ENCODE measurements around the gene ADAMTS6.

DNA sequence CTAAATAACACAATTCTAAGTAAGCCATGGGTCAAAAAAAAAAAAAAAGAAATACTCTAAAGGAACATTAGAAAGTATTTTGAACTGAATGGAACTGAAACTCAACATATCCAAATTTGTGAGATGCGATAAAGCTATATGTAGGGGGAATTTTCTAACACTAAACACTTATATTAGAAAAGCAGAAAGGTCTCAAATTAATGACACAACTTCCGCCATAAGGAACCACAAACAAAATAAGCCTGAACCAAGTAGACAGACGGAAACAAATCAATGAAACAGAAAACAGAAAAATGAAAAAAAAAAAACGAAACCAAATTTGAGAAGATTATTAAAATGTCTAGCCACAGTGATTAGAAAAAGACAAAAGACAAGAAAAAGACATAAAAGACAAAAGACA, 39.9 kb downstream of the ADAMTS6 start:
- TF ChIP-seq, protein P1, sequence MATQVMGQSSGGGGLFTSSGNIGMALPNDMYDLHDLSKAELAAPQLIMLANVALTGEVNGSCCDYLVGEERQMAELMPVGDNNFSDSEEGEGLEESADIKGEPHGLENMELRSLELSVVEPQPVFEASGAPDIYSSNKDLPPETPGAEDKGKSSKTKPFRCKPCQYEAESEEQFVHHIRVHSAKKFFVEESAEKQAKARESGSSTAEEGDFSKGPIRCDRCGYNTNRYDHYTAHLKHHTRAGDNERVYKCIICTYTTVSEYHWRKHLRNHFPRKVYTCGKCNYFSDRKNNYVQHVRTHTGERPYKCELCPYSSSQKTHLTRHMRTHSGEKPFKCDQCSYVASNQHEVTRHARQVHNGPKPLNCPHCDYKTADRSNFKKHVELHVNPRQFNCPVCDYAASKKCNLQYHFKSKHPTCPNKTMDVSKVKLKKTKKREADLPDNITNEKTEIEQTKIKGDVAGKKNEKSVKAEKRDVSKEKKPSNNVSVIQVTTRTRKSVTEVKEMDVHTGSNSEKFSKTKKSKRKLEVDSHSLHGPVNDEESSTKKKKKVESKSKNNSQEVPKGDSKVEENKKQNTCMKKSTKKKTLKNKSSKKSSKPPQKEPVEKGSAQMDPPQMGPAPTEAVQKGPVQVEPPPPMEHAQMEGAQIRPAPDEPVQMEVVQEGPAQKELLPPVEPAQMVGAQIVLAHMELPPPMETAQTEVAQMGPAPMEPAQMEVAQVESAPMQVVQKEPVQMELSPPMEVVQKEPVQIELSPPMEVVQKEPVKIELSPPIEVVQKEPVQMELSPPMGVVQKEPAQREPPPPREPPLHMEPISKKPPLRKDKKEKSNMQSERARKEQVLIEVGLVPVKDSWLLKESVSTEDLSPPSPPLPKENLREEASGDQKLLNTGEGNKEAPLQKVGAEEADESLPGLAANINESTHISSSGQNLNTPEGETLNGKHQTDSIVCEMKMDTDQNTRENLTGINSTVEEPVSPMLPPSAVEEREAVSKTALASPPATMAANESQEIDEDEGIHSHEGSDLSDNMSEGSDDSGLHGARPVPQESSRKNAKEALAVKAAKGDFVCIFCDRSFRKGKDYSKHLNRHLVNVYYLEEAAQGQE (IDR thresholded peaks at IDR 0.05; ENCODE audit: insufficient read depth in 1 of 2, low read depth in 2 of 2, low read length in 2 of 2): no peak
- TF ChIP-seq POLR2AphosphoS5 (IDR thresholded peaks at IDR 0.05; ENCODE audit: low read depth, low read length): no peak
- TF ChIP-seq TAF1 (IDR thresholded peaks at IDR 0.05; ENCODE audit: borderline replicate concordance, insufficient read depth, low read length): no peak
